Ovary (tissue), 9 donors: ENCODE measurements around the gene SIGLEC8. TPM values are rescaled to one million over a fixed set of nuclear protein-coding genes. Genes with fewer than 3 reads are reported as not detected.
A peak's percentile ranks its signal among the peaks of the same experiment; 100 is the strongest.

Experiments used
- DNase-seq, 5 donors: peaks; one replicate each; pipeline ENCODE4 v3.0.0-alpha.2; 2019 to 2020
- H3K27ac ChIP-seq, 2 donors: fragments of 200-600 bp; one replicate each; pipeline versions ENCODE4 v1.5.1 to v1.8.0; 2019 to 2022
- H3K27me3 ChIP-seq: fragments of 200-600 bp; one replicate; pipeline ENCODE4 v1.8.0; 2022
- H3K36me3 ChIP-seq: fragments of 200-600 bp; sonication (generic); one replicate; pipeline ENCODE4 v1.5.1; 2019
- H3K4me1 ChIP-seq: one replicate; pipeline ENCODE4 v1.8.1; 2013; ENCODE audit warnings: mild to moderate bottlenecking, moderate library complexity; ENCODE audit not compliant: insufficient read depth
- H3K4me3 ChIP-seq: fragments of 200-600 bp; sonication (generic); one replicate; pipeline ENCODE4 v1.5.1; 2017
- H3K9me3 ChIP-seq, 2 donors: fragments of 200-600 bp in 1 of 2; sonication (generic) in 1 of 2; one replicate each; pipeline versions ENCODE4 v1.5.1 to v1.8.1; 2013 to 2019; ENCODE audit warnings: mild to moderate bottlenecking in 1 of 2, moderate library complexity in 1 of 2
- EP300 ChIP-seq: sonication (generic); formaldehyde crosslinking; IDR thresholded peaks from one replicate; pipeline ENCODE4 v1.6.1; 2017; ENCODE audit warnings: antibody characterized with exemption
- POLR2A ChIP-seq: fragments of 450-650 bp; IDR thresholded peaks from one replicate; pipeline ENCODE4 v1.6.1; 2017; ENCODE audit warnings: antibody characterized with exemption, mild to moderate bottlenecking, moderate library complexity
- WGBS, 3 donors: extraction: QIAGEN DNeasy Blood & Tissue Kit in 1 of 3; methylation state at CpG; one replicate each; pipeline versions ENCODE4 v1.1.5 to v1.1.7; 2013 to 2017; 5-methylcytosine and 5-hydroxymethylcytosine counted together
- intact Hi-C, 4 donors: fragments of 100-400 bp; cut with DNase I; formaldehyde crosslinking; loops; one replicate each; pipeline versions ENCODE4 v1.11.0 to v1.15.1; 2022 to 2023
- polyA plus RNA-seq, 2 donors: library from polyadenylated mRNA; stranded (reverse); fragments of 200-250 nt in 1 of 2; fragments of 350-450 nt in 1 of 2; fragmentation: Illumina TruSeq in 1 of 2; extraction: RNeasy Lipid Tissue Mini Kit (QIAGEN cat#74804) in 1 of 2; gene quantifications; one replicate each; pipeline ENCODE4 v1.2.3, GENCODE V29; 2013 to 2014
- small RNA-seq: library from RNA; depleted of rRNA; stranded (forward); fragments of <200 nt; gene quantifications from one replicate; pipeline ENCODE3, GENCODE V24; 2016
- total RNA-seq, 7 donors: library from RNA; depleted of rRNA in 2 of 7; stranded (reverse); fragments of >200 nt in 2 of 7; fragmentation: NEBNext Ultra II Directional in 3 of 7; extraction: Animal tissue kit (Norgen Biotek cat#: 25700) in 3 of 7; gene quantifications; one replicate each; pipeline versions ENCODE4 v1.1.0 to v1.2.4, GENCODE V29; 2016 to 2023
- TF ChIP-seq, protein P1 (sequence below), 3 donors: fragments of 450-650 bp in 2 of 3; fragments of 200-600 bp in 1 of 3; IDR thresholded peaks; one replicate each; pipeline versions ENCODE4 v1.5.1 to v1.8.0; 2016 to 2022; ENCODE audit warnings: antibody characterized with exemption in 3 of 3, mild to moderate bottlenecking in 1 of 3
- donor health status: DM: no; HTN: no; CAD: no; lungs with moderate emphysema.
- donor health status: DM: no; HTN: no; CAD: no.
- donor health status: Bipolar disorder and iron deficiency.
- donor health status: DM: yes; HTN: yes; CAD: no.
- donor health status: DM: no; HTN: no; CAD: no.
- donor health status: DM: yes; HTN: yes; CAD: no.

Gene SIGLEC8
- total and polyA plus RNA-seq, 9 donors = 0.05 to 1.6 (median 0.92) TPM; not detected in 2

DNA sequence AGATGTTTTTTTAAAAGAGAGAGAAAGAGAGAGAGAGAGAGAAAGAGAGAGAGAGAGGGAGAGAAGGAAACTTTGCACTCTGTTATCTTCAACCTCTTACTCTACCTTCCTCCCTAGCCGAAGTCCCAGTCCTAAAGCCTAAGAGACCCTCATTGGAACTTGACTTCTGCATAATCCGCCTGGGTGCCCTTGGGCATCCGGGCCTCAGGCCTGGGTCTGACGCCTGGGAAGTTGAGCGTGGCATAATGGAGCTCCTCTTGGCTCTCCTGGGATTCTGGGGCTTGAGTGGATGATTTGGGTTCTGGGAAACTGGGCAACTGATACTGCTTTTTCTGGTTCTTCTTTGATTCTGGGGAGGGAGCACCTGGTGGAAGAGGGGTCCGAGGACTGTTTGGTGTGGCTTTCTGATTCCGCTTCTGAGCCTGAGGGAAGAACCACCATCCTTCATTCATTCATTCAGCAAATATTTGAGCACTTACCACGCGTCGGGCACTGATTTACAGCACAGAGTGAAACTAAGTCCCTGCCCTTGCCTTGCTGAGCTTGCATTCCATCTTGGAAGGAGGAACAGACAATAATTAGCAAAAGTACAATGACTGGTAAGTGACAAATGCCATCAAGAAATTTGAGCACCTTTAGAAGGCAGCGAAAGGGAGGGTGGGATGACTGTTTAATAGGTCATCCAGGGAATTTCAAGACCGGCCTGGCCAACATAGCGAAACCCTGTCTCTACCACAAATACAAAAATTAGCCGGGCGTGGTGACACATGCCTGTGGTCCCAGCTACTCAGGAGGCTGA lies 47.1 kb downstream of the SIGLEC8 start:
- Histone ChIP-seq H3K4me1 (no peaks in the 10 kb centered on the region), H3K36me3 (no peaks in the 10 kb centered on the region), H3K27me3 (no peaks in the 10 kb centered on the region), H3K27ac (no peak overlapping the region), H3K4me3 (no peak overlapping the region), H3K9me3 (no peaks in the 10 kb centered on the region)
- no peak for TF ChIP-seq EP300
- TF ChIP-seq, protein P1, sequence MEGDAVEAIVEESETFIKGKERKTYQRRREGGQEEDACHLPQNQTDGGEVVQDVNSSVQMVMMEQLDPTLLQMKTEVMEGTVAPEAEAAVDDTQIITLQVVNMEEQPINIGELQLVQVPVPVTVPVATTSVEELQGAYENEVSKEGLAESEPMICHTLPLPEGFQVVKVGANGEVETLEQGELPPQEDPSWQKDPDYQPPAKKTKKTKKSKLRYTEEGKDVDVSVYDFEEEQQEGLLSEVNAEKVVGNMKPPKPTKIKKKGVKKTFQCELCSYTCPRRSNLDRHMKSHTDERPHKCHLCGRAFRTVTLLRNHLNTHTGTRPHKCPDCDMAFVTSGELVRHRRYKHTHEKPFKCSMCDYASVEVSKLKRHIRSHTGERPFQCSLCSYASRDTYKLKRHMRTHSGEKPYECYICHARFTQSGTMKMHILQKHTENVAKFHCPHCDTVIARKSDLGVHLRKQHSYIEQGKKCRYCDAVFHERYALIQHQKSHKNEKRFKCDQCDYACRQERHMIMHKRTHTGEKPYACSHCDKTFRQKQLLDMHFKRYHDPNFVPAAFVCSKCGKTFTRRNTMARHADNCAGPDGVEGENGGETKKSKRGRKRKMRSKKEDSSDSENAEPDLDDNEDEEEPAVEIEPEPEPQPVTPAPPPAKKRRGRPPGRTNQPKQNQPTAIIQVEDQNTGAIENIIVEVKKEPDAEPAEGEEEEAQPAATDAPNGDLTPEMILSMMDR (IDR thresholded peaks at IDR 0.05) = no peak
- TF ChIP-seq POLR2A = no peak
- intact Hi-C loops = no loop called here
- 90 to 92% (median 91%) methylated on average over 15 of the region's 15 CpGs for WGBS, 3 donors
- DNase-seq = no peak

DNA sequence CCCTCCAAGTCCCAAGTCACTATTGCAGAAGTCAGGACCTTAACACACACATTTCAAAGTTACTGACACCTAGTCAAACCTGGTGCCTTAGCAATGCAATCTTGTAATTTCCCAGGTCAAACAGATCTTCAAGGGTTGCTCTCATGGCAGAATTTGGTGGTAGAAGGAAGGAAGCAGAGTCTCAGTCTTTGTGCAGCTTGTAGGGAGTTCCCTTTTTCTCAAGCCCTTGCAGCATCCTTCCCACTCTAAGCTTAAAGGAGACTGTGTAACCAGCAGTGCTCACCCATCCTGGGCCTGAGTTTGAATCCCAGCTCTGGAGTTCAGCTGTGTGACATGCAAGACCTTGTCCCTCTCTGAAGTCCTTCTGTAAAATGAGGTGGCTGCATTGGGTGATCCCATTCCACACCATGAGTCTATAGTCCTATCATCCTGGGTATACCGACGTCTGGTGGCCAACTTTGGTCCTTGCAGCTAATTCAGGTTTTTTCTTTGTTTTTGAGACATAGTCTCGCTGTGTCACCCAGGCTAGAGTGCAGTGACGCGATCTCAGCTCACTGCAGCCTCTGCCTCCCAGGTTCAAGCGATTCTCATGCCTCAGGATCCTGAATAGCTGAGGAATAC lies 50.6 kb downstream of the SIGLEC8 start:
- H3K27me3 ChIP-seq = no peaks in the 10 kb centered on the region
- 51 to 62% (median 53%) methylated on average over 6 of the region's 6 CpGs for WGBS, 3 donors
- TF ChIP-seq EP300 = no peak
- no peak for TF ChIP-seq POLR2A
- TF ChIP-seq, protein P1 (IDR thresholded peaks at IDR 0.05) = peak in 1 of 3 donors; percentile 34
- no peaks in the 10 kb centered on the region for H3K36me3 ChIP-seq
- intact Hi-C loops = no loop called here
- no peaks in the 10 kb centered on the region for H3K4me1 ChIP-seq
- H3K27ac ChIP-seq = no peak overlapping the region
- no peak overlapping the region for H3K4me3 ChIP-seq
- H3K9me3 ChIP-seq = no peaks in the 10 kb centered on the region
- DNase-seq = no peak

DNA sequence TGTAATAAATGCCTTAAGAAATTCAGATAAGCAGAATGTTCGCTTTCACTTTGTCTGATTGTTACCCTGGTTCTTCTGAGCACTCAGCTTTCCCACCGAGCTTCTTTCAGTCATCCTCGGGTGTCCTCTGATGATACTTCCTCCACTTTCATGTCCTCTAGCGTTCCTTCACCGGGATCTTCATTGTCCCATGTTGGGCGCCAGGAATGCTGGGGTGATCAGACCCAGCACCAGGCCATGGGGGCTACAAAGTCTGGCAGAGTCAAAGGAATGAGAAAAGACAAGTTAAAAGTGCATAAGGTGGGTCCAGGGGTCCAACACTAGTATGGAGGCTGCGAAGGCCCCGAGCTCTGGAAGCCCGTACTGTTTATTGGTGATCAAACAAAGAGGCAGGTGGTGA lies 56.1 kb downstream of the SIGLEC8 start:
- no peak overlapping the region for H3K4me3 ChIP-seq
- no peaks in the 10 kb centered on the region for H3K36me3 ChIP-seq
- intact Hi-C loops = no loop called here
- TF ChIP-seq, protein P1 (IDR thresholded peaks at IDR 0.05) = no peak
- no peak for TF ChIP-seq POLR2A
- no peak for TF ChIP-seq EP300
- DNase-seq = no peak
- no peak overlapping the region for H3K27ac ChIP-seq
- 95 to 96% (median 96%) methylated on average over 9 of the region's 9 CpGs for WGBS, 3 donors
- no peaks in the 10 kb centered on the region for H3K9me3 ChIP-seq
- no peaks in the 10 kb centered on the region for H3K4me1 ChIP-seq
- H3K27me3 ChIP-seq = no peaks in the 10 kb centered on the region

Small RNA genes lying within 50 kb of the gene (small RNA-seq; reads per million reads assigned to genes)
- gene AC020914.3 = not detected
- not detected for gene AC020914.5

Other genes with a start within 250 kb of the SIGLEC8 start
- gene CD33, start 233.4 kb downstream of the SIGLEC8 start, total RNA-seq = 1 to 10 TPM; 1.4 to 6.9 (median 2.7) TPM
- gene CD33, start 233.4 kb downstream of the SIGLEC8 start, polyA plus RNA-seq = 10 to 100 TPM in 1 of 2 donors, 1 to 10 TPM in 1; 1.3 to 16.5 TPM
- not detected for gene SIGLECL1, start 207.4 kb downstream of the SIGLEC8 start, total RNA-seq
- gene SIGLECL1, start 207.4 kb downstream of the SIGLEC8 start, polyA plus RNA-seq = not detected
- gene IGLON5, start 146.8 kb downstream of the SIGLEC8 start, total RNA-seq = under 1 TPM in 6 of 7 donors, not detected in 1; 0.08 to 0.96 (median 0.29) TPM
- 1 to 10 TPM in 1 of 2 donors, under 1 TPM in 1; 0.13 to 1.6 TPM for gene IGLON5, start 146.8 kb downstream of the SIGLEC8 start, polyA plus RNA-seq
- 1 to 10 TPM; 1.8 to 8.1 (median 5.4) TPM for gene VSIG10L, start 116.3 kb downstream of the SIGLEC8 start, total RNA-seq
- 1 to 10 TPM; 4.4 to 6.9 TPM for gene VSIG10L, start 116.3 kb downstream of the SIGLEC8 start, polyA plus RNA-seq
- gene ETFB, start 92.1 kb downstream of the SIGLEC8 start, total RNA-seq = 10 to 100 TPM; 38.7 to 91.3 (median 63.3) TPM
- gene ETFB, start 92.1 kb downstream of the SIGLEC8 start, polyA plus RNA-seq = 10 to 100 TPM; 12.4 to 86.7 TPM
- gene CLDND2, start 89.5 kb downstream of the SIGLEC8 start, total RNA-seq = 1 to 10 TPM in 3 of 7 donors, under 1 TPM in 1, not detected in 3; 0.70 to 1.9 (median 1.5) TPM
- gene CLDND2, start 89.5 kb downstream of the SIGLEC8 start, polyA plus RNA-seq = under 1 TPM in 1 of 2 donors, not detected in 1; 0.59 TPM
- gene NKG7, start 85.8 kb downstream of the SIGLEC8 start, total RNA-seq = 1 to 10 TPM in 5 of 7 donors, under 1 TPM in 2; 0.40 to 3.1 (median 1.5) TPM
- 1 to 10 TPM; 1.6 to 4.4 TPM for gene NKG7, start 85.8 kb downstream of the SIGLEC8 start, polyA plus RNA-seq
- not detected for gene LIM2, start 70.5 kb downstream of the SIGLEC8 start, total RNA-seq
- gene LIM2, start 70.5 kb downstream of the SIGLEC8 start, polyA plus RNA-seq = not detected
- gene C19orf84, start 67.9 kb downstream of the SIGLEC8 start, total RNA-seq = not detected
- gene C19orf84, start 67.9 kb downstream of the SIGLEC8 start, polyA plus RNA-seq = under 1 TPM in 1 of 2 donors, not detected in 1; 0.47 TPM
- gene SIGLEC10, start 40.8 kb downstream of the SIGLEC8 start, total RNA-seq = 1 to 10 TPM; 1.4 to 9.4 (median 4.6) TPM
- 1 to 10 TPM in 1 of 2 donors, under 1 TPM in 1; 0.30 to 1.3 TPM for gene SIGLEC10, start 40.8 kb downstream of the SIGLEC8 start, polyA plus RNA-seq
- gene CEACAM18, start 20.1 kb upstream of the SIGLEC8 start, total RNA-seq = not detected
- gene CEACAM18, start 20.1 kb upstream of the SIGLEC8 start, polyA plus RNA-seq = not detected
- under 1 TPM in 2 of 7 donors, not detected in 5; 0.23 to 0.25 TPM for gene SIGLEC12, start 43.3 kb upstream of the SIGLEC8 start, total RNA-seq
- gene SIGLEC12, start 43.3 kb upstream of the SIGLEC8 start, polyA plus RNA-seq = under 1 TPM in 1 of 2 donors, not detected in 1; 0.73 TPM
- gene SIGLEC6, start 73.2 kb upstream of the SIGLEC8 start, total RNA-seq = under 1 TPM in 2 of 7 donors, not detected in 5; 0.40 to 0.45 TPM
- under 1 TPM; 0.19 to 0.67 TPM for gene SIGLEC6, start 73.2 kb upstream of the SIGLEC8 start, polyA plus RNA-seq
- 10 to 100 TPM in 5 of 7 donors, 1 to 10 TPM in 2; 4.3 to 17.3 (median 13.1) TPM for gene ZNF175, start 112.8 kb upstream of the SIGLEC8 start, total RNA-seq
- gene ZNF175, start 112.8 kb upstream of the SIGLEC8 start, polyA plus RNA-seq = 10 to 100 TPM in 1 of 2 donors, 1 to 10 TPM in 1; 5.4 to 12.3 TPM
- under 1 TPM in 4 of 7 donors, not detected in 3; 0.13 to 0.69 (median 0.56) TPM for gene SIGLEC5, start 171.9 kb upstream of the SIGLEC8 start, total RNA-seq
- under 1 TPM in 1 of 2 donors, not detected in 1; 0.13 TPM for gene SIGLEC5, start 171.9 kb upstream of the SIGLEC8 start, polyA plus RNA-seq
- gene SIGLEC14, start 188.4 kb upstream of the SIGLEC8 start, total RNA-seq = 1 to 10 TPM in 3 of 7 donors, under 1 TPM in 3, not detected in 1; 0.11 to 4.1 (median 1.0) TPM
- gene SIGLEC14, start 188.4 kb upstream of the SIGLEC8 start, polyA plus RNA-seq = under 1 TPM in 1 of 2 donors, not detected in 1; 0.27 TPM
- gene SPACA6, start 234.9 kb upstream of the SIGLEC8 start, total RNA-seq = 10 to 100 TPM; 30.3 to 93.2 (median 50.3) TPM
- 10 to 100 TPM in 1 of 2 donors, 1 to 10 TPM in 1; 6.4 to 27.4 TPM for gene SPACA6, start 234.9 kb upstream of the SIGLEC8 start, polyA plus RNA-seq